K562 (cell line): Measurements from ENCODE around the gene ALDH1A3. TPM values are rescaled to one million over a fixed set of nuclear protein-coding genes. Genes with fewer than 3 reads are reported as not detected.

Source experiments
- MGA ChIP-seq: fragments of 450-650 bp; IDR thresholded peaks from 2 replicates; pipeline ENCODE4 v1.6.1; 2016; ENCODE audit warnings: mild to moderate bottlenecking, moderate library complexity
- SIRT6 ChIP-seq: IDR thresholded peaks from one replicate; pipeline ENCODE4 v1.6.1; 2012; ENCODE audit warnings: low read depth, mild to moderate bottlenecking, control low read depth, inconsistent platforms, low read length, moderate library complexity
- TEAD2 ChIP-seq: fragments of 450-650 bp; IDR thresholded peaks from 2 replicates; pipeline ENCODE4 v1.6.1; 2016; ENCODE audit warnings: missing genetic modification characterization, control low read depth, missing compliant biosample characterization
- polyA plus RNA-seq, 8 experiments: library from polyadenylated mRNA; depleted of rRNA in 4 of 8; stranded (reverse) in 5 of 8; unstranded in 3 of 8; fragments of >200 nt; fragmentation: Nextera tagmentation in 2 of 8; fragmentation: Illumina TruSeq in 1 of 8; extraction: Ambion mirVana in 2 of 8; extraction: Trizol in 1 of 8; gene quantifications; 2 replicates each; pipeline versions ENCODE4 v1.2.1 to v1.2.3, GENCODE V29; 2011 to 2014; ENCODE audit warnings: inconsistent platforms in 1 of 8, missing spikeins in 1 of 8
- total RNA-seq, 7 experiments: library from RNA; depleted of rRNA in 6 of 7; stranded (reverse); fragments of >200 nt in 6 of 7; fragmentation: Illumina TruSeq in 2 of 7; extraction: Trizol in 2 of 7; gene quantifications; 2 replicates each; pipeline versions ENCODE4 v1.2.1 to v1.2.3, GENCODE V29; 2011 to 2021; ENCODE audit warnings: low replicate concordance in 1 of 7

The ALDH1A3 gene
- total and polyA plus RNA-seq, 9 of the 15 experiments (the other 6 are each of a cell fraction or from before 2014, with no cell fraction given): 0.38 TPM; not detected in 8

- TF ChIP-seq MGA: no peak
- TF ChIP-seq SIRT6: no peak
- TF ChIP-seq TEAD2 (tag): no peak
Observed at GRCh38 chr15:100891307-100892012, 11.8 kb downstream of the ALDH1A3 start (continued).
